ENCODE measurements around the gene AFM. TPM values are rescaled to one million over a fixed set of nuclear protein-coding genes. Genes with fewer than 3 reads are reported as not detected.
A peak's percentile ranks its signal among the peaks of the same experiment; 100 is the strongest.

The AFM gene
- polyA plus RNA-seq, 2 of the 4 experiments (the other 2 are of a cell fraction), result not detected

GRCh38 chr4:73433140-73433539, 48.4 kb upstream of the AFM start:
- H3K4me1 ChIP-seq, result no peaks in the 10 kb centered on the region
- ATAC-seq (no peak), FAIRE-seq (no peak), DNase-seq (ENCODE audit: low read depth in 1 of 2, low spot score in 1 of 2) (no peak)
- no peak overlapping the region for H3K4me2 ChIP-seq
- H3K27ac ChIP-seq, result no peak overlapping the region
- WGBS (ENCODE audit: missing lambda C conversion rate), result 54% methylated on average over 2 of the region's 2 CpGs
- no peaks in the 10 kb centered on the region for H3K9me3 ChIP-seq
- TF ChIP-seq CHD4 (IDR thresholded peaks at IDR 0.05; ENCODE audit: borderline replicate concordance), result no peak
- no peak for TF ChIP-seq FOSL2 (IDR thresholded peaks at IDR 0.05)
- no peak for TF ChIP-seq FOSL2 (CRISPR knock-in tag; IDR thresholded peaks at IDR 0.05)
- TF ChIP-seq HOXB13 (CRISPR knock-in tag; IDR thresholded peaks at IDR 0.05; ENCODE audit: low read depth), result no peak
- TF ChIP-seq HMGXB4 (CRISPR knock-in tag; IDR thresholded peaks at IDR 0.05; ENCODE audit: borderline replicate concordance), result no peak
- no peak for TF ChIP-seq HOXB5 (CRISPR knock-in tag; IDR thresholded peaks at IDR 0.05)
- TF ChIP-seq ZNF302 (CRISPR knock-in tag; IDR thresholded peaks at IDR 0.05), result no peak
- TF ChIP-seq PHF8 (IDR thresholded peaks at IDR 0.05; ENCODE audit: borderline replicate concordance, low read depth), result no peak
- TF ChIP-seq CHD2 (IDR thresholded peaks at IDR 0.05; ENCODE audit: low read length, partially characterized antibody), result no peak
- no peak for TF ChIP-seq EHMT2 (IDR thresholded peaks at IDR 0.05; ENCODE audit: low read depth)
- TF ChIP-seq BCL3 (IDR thresholded peaks at IDR 0.05), result no peak
- no peak for TF ChIP-seq SMC3 (IDR thresholded peaks at IDR 0.05)
- TF ChIP-seq KDM5A (IDR thresholded peaks at IDR 0.05), result no peak
- TF ChIP-seq CBX2 (IDR thresholded peaks at IDR 0.05; ENCODE audit: borderline replicate concordance, low read depth), result no peak
- no peak for TF ChIP-seq MAFK (IDR thresholded peaks at IDR 0.05; ENCODE audit: partially characterized antibody)
- no peak for TF ChIP-seq FOXS1 (CRISPR knock-in tag; IDR thresholded peaks at IDR 0.05)
- TF ChIP-seq RCOR1 (IDR thresholded peaks at IDR 0.05; ENCODE audit: low read depth, low read length), result no peak
- POLR2A ChIA-PET, result no interaction called here
- CTCF ChIA-PET, result interaction anchor here (1.1 to 2.2 kb wide), 3 partner anchors 9 to 17 kb away, joined by 3 to 8 read pairs (median 3); no protein-coding TSS in a partner anchor
- no peak overlapping the region for H3K4me3 ChIP-seq

GRCh38 chr4:73434311-73434710, 47.2 kb upstream of the AFM start:
- 68% methylated on average over 3 of the region's 3 CpGs for WGBS (ENCODE audit: missing lambda C conversion rate)
- TF ChIP-seq CEBPB (IDR thresholded peaks at IDR 0.05) (no peak), RCOR1 (IDR thresholded peaks at IDR 0.05; ENCODE audit: low read depth, low read length) (no peak), CTCF (IDR thresholded peaks at IDR 0.05) (0 out of 3 replicates have a peak, but pooled peaks have one; percentile 10)
- DNase-seq (ENCODE audit: low read depth in 1 of 2, low spot score in 1 of 2) (peak; percentile 4 to 7), ATAC-seq (peak in 1 of 2 experiments; percentile 53; a peak in 1 of 6 replicates), FAIRE-seq (no peak)
- ChIA-PET POLR2A (no interaction called here), CTCF (interaction anchor here (1.4 kb wide), 1 partner anchor 19 kb away, joined by 3 read pairs; no protein-coding TSS in a partner anchor)
- H3K4me3 ChIP-seq, result no peak overlapping the region
- H3K27ac ChIP-seq, result no peak overlapping the region
- no peaks in the 10 kb centered on the region for H3K4me1 ChIP-seq
- H3K9me3 ChIP-seq, result no peaks in the 10 kb centered on the region
- H3K4me2 ChIP-seq, result no peak overlapping the region

GRCh38 chr4:73435984-73436383, 45.6 kb upstream of the AFM start, which contains the start of gene AFP:
Gene AFP (plus strand): TSS chr4:73436221. CDS start chr4:73436263, 42 bp downstream.
- ATAC-seq (no peak), DNase-seq (ENCODE audit: low read depth in 1 of 2, low spot score in 1 of 2) (no peak), FAIRE-seq (no peak)
- H3K4me3 ChIP-seq, result no peak within 1 kb of the TSS
- TF ChIP-seq TFCP2L1 (CRISPR knock-in tag; IDR thresholded peaks at IDR 0.05) (no peak), KDM1A (IDR thresholded peaks at IDR 0.05; ENCODE audit: low read depth) (no peak), RFX5 (IDR thresholded peaks at IDR 0.05) (no peak), JUNB (IDR thresholded peaks at IDR 0.05) (no peak), BHLHE40 (IDR thresholded peaks at IDR 0.05; ENCODE audit: low read depth, low read length) (no peak), MAFK (IDR thresholded peaks at IDR 0.05; ENCODE audit: partially characterized antibody) (no peak), RNF2 (IDR thresholded peaks at IDR 0.05; ENCODE audit: borderline replicate concordance, low read depth) (no peak), EHF (CRISPR knock-in tag; IDR thresholded peaks at IDR 0.05) (no peak), USF2 (IDR thresholded peaks at IDR 0.05) (no peak), ZFP36 (IDR thresholded peaks at IDR 0.05; ENCODE audit: borderline replicate concordance, partially characterized antibody) (no peak), CHD2 (IDR thresholded peaks at IDR 0.05; ENCODE audit: low read length, partially characterized antibody) (no peak)
- 85% methylated on average over 1 of the region's 1 CpG for WGBS (ENCODE audit: missing lambda C conversion rate)
- no peaks in the 10 kb centered on the region for H3K4me1 ChIP-seq
- ChIA-PET CTCF (interaction anchor here (1.0 kb wide), 2 partner anchors 10 to 12 kb away, joined by 3 read pairs; no protein-coding TSS in a partner anchor), POLR2A (no interaction called here)
- no peak within 1 kb of the TSS for H3K27ac ChIP-seq
- no peaks in the 10 kb centered on the region for H3K9me3 ChIP-seq
- no peak within 1 kb of the TSS for H3K4me2 ChIP-seq

Measured in A549 (cell line).